ENCODE data around the gene JOSD1. TPM values are rescaled to one million over a fixed set of nuclear protein-coding genes. Genes with fewer than 3 reads are reported as not detected.
A peak's percentile ranks its signal among the peaks of the same experiment; 100 is the strongest.

The JOSD1 gene
- total and polyA plus RNA-seq, 10 of the 15 experiments (the other 5 are each of a cell fraction or from before 2014, with no cell fraction given) = 6.2 to 54.6 (median 40.5) TPM

DNA sequence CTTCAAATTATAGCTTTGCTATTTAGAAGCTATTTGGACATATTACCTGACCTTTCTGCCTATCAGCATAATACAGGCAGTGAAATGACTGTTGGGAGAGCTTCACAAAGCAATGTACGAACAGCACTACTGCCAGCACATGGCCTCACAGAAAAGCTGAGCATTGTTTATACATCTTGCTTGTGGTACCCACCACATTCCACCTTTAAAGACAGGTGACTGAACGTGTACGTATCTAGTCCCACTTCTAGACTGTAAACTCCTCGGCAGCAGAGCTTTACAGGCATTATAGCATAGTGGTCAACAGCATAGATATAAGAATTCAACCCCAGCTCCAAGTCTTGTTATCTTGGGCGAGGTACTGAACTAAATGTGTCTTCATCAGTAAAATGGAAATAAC is 1.6 kb downstream of the JOSD1 start:
- peaks cover 55% of the 10 kb centered on the region for H3K79me2 ChIP-seq (ENCODE audit: control insufficient read depth, insufficient read depth, low read length)
- ChIA-PET POLR2A (interaction anchor here (0.6 to 5.9 kb wide), 10 partner anchors 8 to 243 kb away, joined by 3 to 43 read pairs (median 4); partner anchors contain the start of genes DMC1, SUN2 and TOMM22), CTCF (interaction anchor here (1.1 to 4.4 kb wide), 3 partner anchors 8 to 647 kb away, joined by 3 to 45 read pairs (median 17); partner anchors contain the start of gene TOMM22), RAD21 (ENCODE audit: unreplicated experiment) (interaction anchor here (1.2 to 5.3 kb wide), 4 partner anchors 9 to 394 kb away, joined by 3 to 30 read pairs (median 8); partner anchors contain the start of gene TOMM22), SMC1A (ENCODE audit: uncharacterized antibody, unreplicated experiment) (interaction anchor here (0.7 to 7.6 kb wide), 9 partner anchors 9 to 197 kb away, joined by 3 to 54 read pairs (median 5); partner anchors contain the start of genes CBY1, FAM227A, GTPBP1 and TOMM22)
- H4K20me1 ChIP-seq (ENCODE audit: control insufficient read depth, insufficient read depth) = no peaks in the 10 kb centered on the region
- DNase-seq (ENCODE audit: low read depth, low spot score) = no peak
- BruUV-seq (replicated peaks) = no TSS peak
- 54% methylated on average over 5 of the region's 5 CpGs for WGBS (ENCODE audit: insufficient coverage, insufficient replicate concordance, low lambda C conversion rate, missing lambda C conversion rate)
- in situ Hi-C loops (cut with MboI) (no loop called here), intact Hi-C loops (cut with micrococcal nuclease; ENCODE audit: unreplicated experiment) (no loop called here)
- no peak for ATAC-seq
- no peaks in the 10 kb centered on the region for H3K27me3 ChIP-seq (replicated peaks in 1 of 2; ENCODE audit: control insufficient read depth in 2 of 2, insufficient read depth in 2 of 2, low read length in 1 of 2)
- peak overlapping the region; percentile 90; the same call in 1 of the 2 replicates for H3K9ac ChIP-seq (ENCODE audit: control insufficient read depth, insufficient read depth, low read length)
- peaks cover 8% of the 10 kb centered on the region for H3K4me1 ChIP-seq (ENCODE audit: control insufficient read depth, insufficient read depth, low read length)
- no peak for TF ChIP-seq NFIC (IDR thresholded peaks at IDR 0.05; ENCODE audit: low read depth, low read length)
- peak; percentile 53; the same call in 1 of the 2 replicates for TF ChIP-seq MXI1 (IDR thresholded peaks at IDR 0.05; ENCODE audit: low read depth, low read length)
- peak overlapping the region; percentile 89 for H3K27ac ChIP-seq (ENCODE audit: control insufficient read depth, insufficient read depth)
- no peaks in the 10 kb centered on the region for H3K9me3 ChIP-seq (replicated peaks; ENCODE audit: control insufficient read depth, insufficient read depth, low read length)
- H3K4me2 ChIP-seq (ENCODE audit: control insufficient read depth, insufficient read depth) = peak overlapping the region; percentile 83
- FAIRE-seq = no peak
- H3K36me3 ChIP-seq (ENCODE audit: control insufficient read depth in 2 of 2, insufficient read depth in 2 of 2, low read length in 1 of 2) = 0 out of 4 replicates have a peak, but pooled peaks cover 0 to 7% of the 10 kb centered on the region in 2 experiments
- peak overlapping the region; percentile 86 for H3K4me3 ChIP-seq
- no peak overlapping the region for H2AFZ ChIP-seq (ENCODE audit: control insufficient read depth, low read depth, low read length)

- H3K27ac ChIP-seq (ENCODE audit: control insufficient read depth, insufficient read depth) = no peak overlapping the region
- 97% methylated on average over 13 of the region's 13 CpGs for WGBS (ENCODE audit: insufficient coverage, insufficient replicate concordance, low lambda C conversion rate, missing lambda C conversion rate)
- RAD21 ChIA-PET (ENCODE audit: unreplicated experiment) = interaction anchor here (1.2 to 5.3 kb wide), 4 partner anchors 10 to 393 kb away, joined by 3 to 30 read pairs (median 3); no protein-coding TSS in a partner anchor
- peak overlapping the region; percentile 86 for H3K4me3 ChIP-seq
- no peaks in the 10 kb centered on the region for H4K20me1 ChIP-seq (ENCODE audit: control insufficient read depth, insufficient read depth)
- no peak for ATAC-seq
- H3K79me2 ChIP-seq (ENCODE audit: control insufficient read depth, insufficient read depth, low read length) = peaks cover 55% of the 10 kb centered on the region
- no peak overlapping the region for H2AFZ ChIP-seq (ENCODE audit: control insufficient read depth, low read depth, low read length)
- in situ Hi-C loops (cut with MboI) (no loop called here), intact Hi-C loops (cut with micrococcal nuclease; ENCODE audit: unreplicated experiment) (no loop called here)
- H3K9me3 ChIP-seq (replicated peaks; ENCODE audit: control insufficient read depth, insufficient read depth, low read length) = no peaks in the 10 kb centered on the region
- H3K4me1 ChIP-seq (ENCODE audit: control insufficient read depth, insufficient read depth, low read length) = peaks cover 8% of the 10 kb centered on the region
- CTCF ChIA-PET = interaction anchor here (0.7 to 4.4 kb wide), 6 partner anchors 9 to 803 kb away, joined by 3 to 45 read pairs (median 4); partner anchors contain the start of gene TOMM22
- no peaks in the 10 kb centered on the region for H3K27me3 ChIP-seq (replicated peaks in 1 of 2; ENCODE audit: control insufficient read depth in 2 of 2, insufficient read depth in 2 of 2, low read length in 1 of 2)
- peak overlapping the region; percentile 90 for H3K9ac ChIP-seq (ENCODE audit: control insufficient read depth, insufficient read depth, low read length)
- peak overlapping the region; percentile 83 for H3K4me2 ChIP-seq (ENCODE audit: control insufficient read depth, insufficient read depth)
- no TSS peak for BruUV-seq (replicated peaks)
- no peak for DNase-seq (ENCODE audit: low read depth, low spot score)
- no peak for FAIRE-seq
- SMC1A ChIA-PET (ENCODE audit: uncharacterized antibody, unreplicated experiment) = interaction anchor here (0.7 to 7.6 kb wide), 9 partner anchors 9 to 196 kb away, joined by 3 to 54 read pairs (median 4); partner anchors contain the start of genes CBY1, FAM227A, GTPBP1 and TOMM22
- H3K36me3 ChIP-seq (ENCODE audit: control insufficient read depth in 2 of 2, insufficient read depth in 2 of 2, low read length in 1 of 2) = 0 out of 4 replicates have a peak, but pooled peaks cover 0 to 7% of the 10 kb centered on the region in 2 experiments
- POLR2A ChIA-PET = interaction anchor here (0.6 to 5.9 kb wide), 11 partner anchors 9 to 767 kb away, joined by 3 to 43 read pairs (median 5); partner anchors contain the start of genes CBY1, DMC1, FAM227A and SUN2
- no peak for TF ChIP-seq ZBTB11 (CRISPR knock-in tag; IDR thresholded peaks at IDR 0.05)
- no peak for TF ChIP-seq SP1 (IDR thresholded peaks at IDR 0.05; ENCODE audit: low read depth, low read length)
- TF ChIP-seq, protein P1, sequence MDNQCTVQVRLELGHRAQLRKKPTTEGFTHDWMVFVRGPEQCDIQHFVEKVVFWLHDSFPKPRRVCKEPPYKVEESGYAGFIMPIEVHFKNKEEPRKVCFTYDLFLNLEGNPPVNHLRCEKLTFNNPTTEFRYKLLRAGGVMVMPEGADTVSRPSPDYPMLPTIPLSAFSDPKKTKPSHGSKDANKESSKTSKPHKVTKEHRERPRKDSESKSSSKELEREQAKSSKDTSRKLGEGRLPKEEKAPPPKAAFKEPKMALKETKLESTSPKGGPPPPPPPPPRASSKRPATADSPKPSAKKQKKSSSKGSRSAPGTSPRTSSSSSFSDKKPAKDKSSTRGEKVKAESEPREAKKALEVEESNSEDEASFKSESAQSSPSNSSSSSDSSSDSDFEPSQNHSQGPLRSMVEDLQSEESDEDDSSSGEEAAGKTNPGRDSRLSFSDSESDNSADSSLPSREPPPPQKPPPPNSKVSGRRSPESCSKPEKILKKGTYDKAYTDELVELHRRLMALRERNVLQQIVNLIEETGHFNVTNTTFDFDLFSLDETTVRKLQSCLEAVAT (IDR thresholded peaks at IDR 0.05) = peak; percentile 89
Measured at GRCh38 chr22:38698407-38699094, 2.2 kb downstream of the JOSD1 start.
